ENCODE results near the gene CXCR4.

CXCR4 gene

DNA sequence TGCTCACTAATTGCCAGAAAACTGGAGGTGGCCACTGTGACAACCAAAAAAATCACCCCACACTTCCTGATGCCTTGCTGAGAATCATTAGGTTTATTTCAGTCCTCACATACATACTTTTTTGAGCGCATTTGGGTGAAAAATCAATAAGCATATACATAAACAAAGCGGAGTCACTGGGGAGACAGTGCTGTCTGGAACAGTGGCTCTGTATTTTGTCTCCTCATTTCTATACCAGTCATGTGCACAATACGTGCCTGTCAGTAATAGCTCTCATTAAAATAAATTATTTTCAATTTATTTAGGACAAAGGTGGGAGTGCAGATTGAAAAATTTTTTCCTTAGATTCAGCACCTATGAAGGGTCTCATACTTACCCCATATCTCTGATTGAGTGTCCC is 48.2 kb downstream of the CXCR4 start:
- DNase-seq, result no peak

DNA sequence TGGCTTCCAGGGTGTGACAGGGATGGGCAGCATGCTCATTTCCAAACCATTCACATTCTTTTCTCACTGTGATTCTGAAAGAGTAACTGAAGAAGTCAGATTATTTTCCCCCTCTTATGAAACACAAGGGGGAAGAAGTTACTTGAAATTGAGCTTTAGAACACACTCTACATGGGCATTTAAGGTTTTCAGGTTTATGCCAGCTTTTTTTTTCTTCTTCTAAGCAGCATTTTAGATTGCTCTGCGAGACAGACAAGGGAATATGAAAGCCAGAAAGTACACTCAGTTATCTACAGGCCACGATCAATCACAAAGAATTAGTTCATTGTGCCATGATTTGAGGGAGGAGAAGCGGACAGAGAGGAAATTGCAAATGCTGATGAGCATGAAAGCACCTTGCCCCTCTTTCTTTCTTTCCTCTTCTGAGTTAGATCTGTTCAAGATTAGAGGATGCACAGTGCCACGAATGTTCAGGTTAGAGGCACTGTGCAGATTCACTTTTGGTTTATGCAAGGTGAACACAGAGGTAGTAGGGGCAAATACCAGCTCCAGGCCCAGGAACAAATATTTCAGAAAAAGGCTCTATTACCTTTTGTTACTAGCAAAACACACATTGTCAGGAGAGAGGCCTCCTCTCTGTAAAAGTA is 49.2 kb downstream of the CXCR4 start:
- no peak for DNase-seq

DNA sequence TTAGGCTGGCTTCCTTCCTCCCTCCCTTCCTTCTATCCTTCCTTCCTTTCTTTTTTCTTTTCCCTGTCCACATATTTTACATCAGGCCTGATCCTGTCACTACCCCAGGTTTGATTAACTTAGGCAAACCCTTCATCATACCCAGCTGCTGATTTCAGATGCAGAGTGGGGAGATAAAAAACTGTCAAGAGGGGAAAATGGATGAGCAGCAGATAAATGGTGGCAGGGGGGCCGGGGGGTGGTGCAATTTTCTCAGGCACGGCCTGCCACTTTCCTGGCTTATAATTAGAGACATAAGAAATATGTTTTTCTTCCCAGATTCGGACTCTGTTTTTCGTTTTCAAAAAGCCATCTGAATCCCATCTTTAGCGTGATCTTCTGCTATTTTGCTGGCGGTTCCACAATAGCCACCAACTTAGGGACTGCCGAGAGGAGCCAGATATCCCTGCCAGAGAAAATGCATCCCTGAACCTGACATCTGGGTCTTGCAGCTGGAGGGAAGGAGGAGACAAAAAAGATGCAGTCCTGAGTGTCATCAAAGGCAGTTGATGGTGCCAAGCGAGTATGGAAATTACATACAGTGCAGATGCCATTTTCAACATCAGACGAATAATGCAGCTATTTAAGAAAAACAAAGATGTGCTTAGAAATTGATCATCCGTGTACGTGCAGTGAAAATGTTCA is 49.9 kb downstream of the CXCR4 start:
- DNase-seq, result no peak

DNA sequence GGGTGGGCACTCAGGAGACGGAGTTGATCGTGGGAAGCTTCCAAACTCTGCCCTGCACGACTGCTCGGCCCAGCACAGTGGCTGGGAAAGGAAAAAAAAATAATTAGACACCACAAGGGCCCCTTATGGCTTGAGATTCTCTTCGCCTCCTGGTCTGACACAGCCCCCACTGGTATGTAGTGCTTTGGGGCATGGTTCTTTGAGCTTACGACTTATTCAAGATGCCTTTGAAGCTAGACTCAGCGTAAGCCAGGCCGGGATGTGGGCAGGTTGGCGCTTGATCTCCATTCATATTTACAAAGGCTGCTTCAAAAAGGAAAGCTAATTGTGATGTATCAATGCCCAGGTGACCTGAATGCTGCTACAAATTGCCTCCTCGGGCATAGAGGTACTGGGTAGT is 50.5 kb downstream of the CXCR4 start:
- DNase-seq, result no peak

DNA sequence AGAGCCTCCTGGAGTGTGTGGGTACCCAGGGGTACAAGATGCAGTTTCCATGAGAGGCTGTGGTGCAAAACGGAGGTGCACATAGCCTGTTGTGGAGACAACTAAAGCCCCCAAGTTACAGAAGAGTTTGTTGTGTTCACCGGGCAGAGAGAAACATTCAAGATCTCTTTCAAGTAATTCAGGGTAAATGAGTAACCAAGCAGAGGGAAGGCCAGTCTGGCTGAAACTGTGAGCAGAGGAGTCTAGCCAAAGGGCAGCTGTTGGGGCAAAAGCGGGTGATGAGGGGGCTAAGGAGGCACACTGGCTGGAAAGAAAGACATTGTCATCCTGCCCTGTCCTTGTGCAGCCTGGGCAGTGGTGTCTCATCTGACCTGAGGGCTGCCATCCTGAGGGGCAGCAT is 52.0 kb downstream of the CXCR4 start:
- DNase-seq, result no peak

DNA sequence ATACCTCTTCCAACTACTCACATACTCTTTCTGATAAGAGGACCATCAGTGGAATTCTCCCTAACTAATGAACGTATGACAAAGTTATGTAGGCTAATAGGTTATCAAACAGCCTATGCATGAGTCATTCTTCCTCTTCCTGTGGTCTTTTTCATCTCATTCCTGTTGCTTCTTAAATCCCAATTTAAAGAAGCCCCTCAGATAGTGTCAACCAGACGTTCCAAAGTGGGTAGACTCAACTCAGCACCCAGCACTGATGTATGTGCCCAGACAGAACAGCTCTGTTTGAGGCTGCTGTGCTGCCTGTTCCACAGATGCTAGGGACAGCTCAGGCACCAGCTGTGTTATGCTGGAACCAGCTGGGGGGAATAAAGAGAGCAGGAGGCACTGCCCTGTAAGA is 52.6 kb downstream of the CXCR4 start:
- no peak for DNase-seq

Measured in activated CD4-positive, alpha-beta T cell treated with anti-CD3 and anti-CD28 coated beads, Interleukin-2, amount 50 U/mL, for 48 hours (primary cell).